Measurements from ENCODE around the gene LHFPL3. TPM values are rescaled to one million over a fixed set of nuclear protein-coding genes. Genes with fewer than 3 reads are reported as not detected.

Gene LHFPL3
- total RNA-seq, 1 experiment from 2014 or later, result 0.80 TPM

GRCh38 chr7:104807671-104808070 lies 479.3 kb downstream of the LHFPL3 start:
- Histone ChIP-seq H3K4me3 (ENCODE audit: insufficient read depth, low read depth, low read length) (no peak overlapping the region), H3K27me3 (ENCODE audit: control insufficient read depth, insufficient read depth, low read length) (no peaks in the 10 kb centered on the region), H3K36me3 (replicated peaks; ENCODE audit: control insufficient read depth, insufficient read depth, low read length) (no peaks in the 10 kb centered on the region)
- no peak for DNase-seq

GRCh38 chr7:104809906-104810305 lies 481.5 kb downstream of the LHFPL3 start:
- H3K36me3 ChIP-seq (replicated peaks; ENCODE audit: control insufficient read depth, insufficient read depth, low read length), result no peaks in the 10 kb centered on the region
- H3K27me3 ChIP-seq (ENCODE audit: control insufficient read depth, insufficient read depth, low read length), result no peaks in the 10 kb centered on the region
- DNase-seq, result no peak
- H3K4me3 ChIP-seq (ENCODE audit: insufficient read depth, low read depth, low read length), result no peak overlapping the region

- Histone ChIP-seq H3K36me3 (replicated peaks; ENCODE audit: control insufficient read depth, insufficient read depth, low read length) (no peaks in the 10 kb centered on the region), H3K4me3 (ENCODE audit: insufficient read depth, low read depth, low read length) (no peak overlapping the region), H3K27me3 (ENCODE audit: control insufficient read depth, insufficient read depth, low read length) (no peaks in the 10 kb centered on the region)
- DNase-seq, result no peak
These were observed 485.7 kb downstream of the LHFPL3 start for GRCh38 chr7:104814126-104814525.

- no peak for DNase-seq
- no peaks in the 10 kb centered on the region for H3K27me3 ChIP-seq (ENCODE audit: control insufficient read depth, insufficient read depth, low read length)
- H3K36me3 ChIP-seq (replicated peaks; ENCODE audit: control insufficient read depth, insufficient read depth, low read length), result no peaks in the 10 kb centered on the region
- H3K4me3 ChIP-seq (ENCODE audit: insufficient read depth, low read depth, low read length), result no peak overlapping the region
These were observed 486.4 kb downstream of the LHFPL3 start for GRCh38 chr7:104814671-104815400.

GRCh38 chr7:104816537-104816936 lies 488.1 kb downstream of the LHFPL3 start:
- Histone ChIP-seq H3K36me3 (replicated peaks; ENCODE audit: control insufficient read depth, insufficient read depth, low read length) (no peaks in the 10 kb centered on the region), H3K4me3 (ENCODE audit: insufficient read depth, low read depth, low read length) (no peak overlapping the region), H3K27me3 (ENCODE audit: control insufficient read depth, insufficient read depth, low read length) (no peaks in the 10 kb centered on the region)
- no peak for DNase-seq

- no peak for DNase-seq
- no peaks in the 10 kb centered on the region for H3K36me3 ChIP-seq (replicated peaks; ENCODE audit: control insufficient read depth, insufficient read depth, low read length)
- H3K4me3 ChIP-seq (ENCODE audit: insufficient read depth, low read depth, low read length), result no peak overlapping the region
- H3K27me3 ChIP-seq (ENCODE audit: control insufficient read depth, insufficient read depth, low read length), result no peaks in the 10 kb centered on the region
These were observed 490.8 kb downstream of the LHFPL3 start for GRCh38 chr7:104818961-104819880.

GRCh38 chr7:104820836-104821535 lies 492.6 kb downstream of the LHFPL3 start:
- H3K4me3 ChIP-seq (ENCODE audit: insufficient read depth, low read depth, low read length), result no peak overlapping the region
- no peaks in the 10 kb centered on the region for H3K36me3 ChIP-seq (replicated peaks; ENCODE audit: control insufficient read depth, insufficient read depth, low read length)
- H3K27me3 ChIP-seq (ENCODE audit: control insufficient read depth, insufficient read depth, low read length), result no peaks in the 10 kb centered on the region
- no peak for DNase-seq

- no peaks in the 10 kb centered on the region for H3K27me3 ChIP-seq (ENCODE audit: control insufficient read depth, insufficient read depth, low read length)
- DNase-seq, result no peak
- H3K4me3 ChIP-seq (ENCODE audit: insufficient read depth, low read depth, low read length), result no peak overlapping the region
- H3K36me3 ChIP-seq (replicated peaks; ENCODE audit: control insufficient read depth, insufficient read depth, low read length), result no peaks in the 10 kb centered on the region
These were observed 494.8 kb downstream of the LHFPL3 start for GRCh38 chr7:104823177-104823576.

GRCh38 chr7:104825099-104825498 lies 496.7 kb downstream of the LHFPL3 start:
- H3K4me3 ChIP-seq (ENCODE audit: insufficient read depth, low read depth, low read length), result no peak overlapping the region
- H3K36me3 ChIP-seq (replicated peaks; ENCODE audit: control insufficient read depth, insufficient read depth, low read length), result no peaks in the 10 kb centered on the region
- DNase-seq, result no peak

GRCh38 chr7:104826135-104826534 lies 497.7 kb downstream of the LHFPL3 start:
- Histone ChIP-seq H3K27me3 (ENCODE audit: control insufficient read depth, insufficient read depth, low read length) (no peaks in the 10 kb centered on the region), H3K4me3 (ENCODE audit: insufficient read depth, low read depth, low read length) (no peak overlapping the region), H3K36me3 (replicated peaks; ENCODE audit: control insufficient read depth, insufficient read depth, low read length) (no peaks in the 10 kb centered on the region)
- no peak for DNase-seq

More at GRCh38 chr7:104825099-104825498, 496.7 kb downstream of the LHFPL3 start:
- no peaks in the 10 kb centered on the region for H3K27me3 ChIP-seq (ENCODE audit: control insufficient read depth, insufficient read depth, low read length)

GRCh38 chr7:104836976-104837375 lies 508.6 kb downstream of the LHFPL3 start:
- no peak overlapping the region for H3K4me3 ChIP-seq (ENCODE audit: insufficient read depth, low read depth, low read length)
- no peak for DNase-seq
- no peaks in the 10 kb centered on the region for H3K36me3 ChIP-seq (replicated peaks; ENCODE audit: control insufficient read depth, insufficient read depth, low read length)
- no peaks in the 10 kb centered on the region for H3K27me3 ChIP-seq (ENCODE audit: control insufficient read depth, insufficient read depth, low read length)

- no peak for DNase-seq
- H3K4me3 ChIP-seq (ENCODE audit: insufficient read depth, low read depth, low read length), result no peak overlapping the region
- no peaks in the 10 kb centered on the region for H3K27me3 ChIP-seq (ENCODE audit: control insufficient read depth, insufficient read depth, low read length)
- no peaks in the 10 kb centered on the region for H3K36me3 ChIP-seq (replicated peaks; ENCODE audit: control insufficient read depth, insufficient read depth, low read length)
These were observed 510.3 kb downstream of the LHFPL3 start for GRCh38 chr7:104838537-104839299.

GRCh38 chr7:104839842-104840241 lies 511.4 kb downstream of the LHFPL3 start:
- no peak for DNase-seq
- Histone ChIP-seq H3K27me3 (ENCODE audit: control insufficient read depth, insufficient read depth, low read length) (no peaks in the 10 kb centered on the region), H3K4me3 (ENCODE audit: insufficient read depth, low read depth, low read length) (no peak overlapping the region), H3K36me3 (replicated peaks; ENCODE audit: control insufficient read depth, insufficient read depth, low read length) (no peaks in the 10 kb centered on the region)

- DNase-seq, result no peak
- Histone ChIP-seq H3K27me3 (ENCODE audit: control insufficient read depth, insufficient read depth, low read length) (no peaks in the 10 kb centered on the region), H3K36me3 (replicated peaks; ENCODE audit: control insufficient read depth, insufficient read depth, low read length) (no peaks in the 10 kb centered on the region), H3K4me3 (ENCODE audit: insufficient read depth, low read depth, low read length) (no peak overlapping the region)
These were observed 513.4 kb downstream of the LHFPL3 start for GRCh38 chr7:104841798-104842197.

All from H7 (cell line).